Measurements from ENCODE around the gene MYBL2.
"Not testable (repeated sequence)": the region's sequence is repeated elsewhere in the genome, so short reads cannot be mapped to it uniquely, and the experiment has no call there.

MYBL2 gene

GRCh38 chr20:43749734-43750294, 82.9 kb downstream of the MYBL2 start:
- in situ Hi-C loops (cut with MboI; ENCODE audit: low sequenced_read_pairs), result no loop called here

DNA sequence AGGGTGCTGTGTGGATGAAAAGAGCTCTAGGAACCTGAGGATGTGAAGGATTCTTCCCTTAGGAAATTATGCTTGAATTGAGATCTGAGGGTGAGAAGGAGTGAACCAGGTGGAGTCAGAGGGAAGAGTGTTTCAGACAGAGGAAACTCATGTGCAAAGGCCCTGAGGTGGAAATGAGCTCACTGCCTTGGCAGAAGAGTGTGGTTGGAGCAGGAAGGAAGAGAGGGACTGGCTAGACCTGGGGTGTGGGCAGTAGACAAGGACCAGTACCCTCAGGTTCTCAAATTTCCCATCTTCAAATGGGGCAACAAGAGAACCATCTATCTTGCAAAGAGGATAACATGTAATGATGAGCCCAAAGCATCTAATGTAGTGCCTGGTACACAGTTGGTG, 83.9 kb downstream of the MYBL2 start:
- in situ Hi-C loops (cut with MboI; ENCODE audit: low sequenced_read_pairs), result no loop called here

DNA sequence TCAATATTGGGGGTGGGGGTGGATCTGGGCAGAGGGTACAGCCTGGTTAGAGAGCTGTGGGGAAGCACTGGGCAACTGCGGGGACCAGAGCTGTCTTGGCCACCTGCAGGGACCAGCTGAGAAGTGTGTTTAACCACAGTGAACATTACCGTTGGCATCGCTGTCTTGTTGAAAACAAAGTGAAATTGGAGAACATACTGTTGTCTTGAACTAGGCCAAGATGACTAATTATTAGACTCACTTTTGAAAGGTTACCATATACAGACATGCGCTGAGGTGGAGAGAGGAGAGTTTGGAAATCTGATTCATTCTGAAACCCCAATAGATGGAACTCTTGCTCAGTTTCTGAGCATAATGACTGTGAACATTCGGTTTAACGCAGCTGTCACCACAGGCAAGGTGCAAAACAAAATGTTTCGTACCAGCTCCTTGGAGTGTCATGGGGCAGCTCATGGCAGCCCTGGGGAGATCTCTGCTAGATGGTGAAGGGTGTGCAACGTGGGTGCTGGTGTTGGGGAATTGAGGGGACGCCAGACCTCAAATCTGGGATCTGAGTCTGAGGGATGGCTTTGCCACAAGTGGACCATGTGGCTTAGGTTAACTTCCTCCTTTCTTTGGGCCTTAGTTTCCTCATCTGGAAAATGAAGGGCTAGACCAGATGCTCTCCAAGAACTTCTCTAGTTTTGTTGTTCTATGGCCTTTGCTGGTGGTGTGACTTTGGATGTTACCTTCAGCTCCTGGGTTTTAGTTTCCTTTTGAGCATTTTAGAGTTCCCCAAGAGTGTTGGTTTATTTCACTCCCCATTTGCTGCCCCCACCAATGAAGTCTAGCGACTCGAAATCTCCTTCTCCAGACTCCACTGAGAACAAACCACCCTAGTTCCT, 84.5 kb downstream of the MYBL2 start:
- in situ Hi-C loops (cut with MboI; ENCODE audit: low sequenced_read_pairs), result no loop called here

DNA sequence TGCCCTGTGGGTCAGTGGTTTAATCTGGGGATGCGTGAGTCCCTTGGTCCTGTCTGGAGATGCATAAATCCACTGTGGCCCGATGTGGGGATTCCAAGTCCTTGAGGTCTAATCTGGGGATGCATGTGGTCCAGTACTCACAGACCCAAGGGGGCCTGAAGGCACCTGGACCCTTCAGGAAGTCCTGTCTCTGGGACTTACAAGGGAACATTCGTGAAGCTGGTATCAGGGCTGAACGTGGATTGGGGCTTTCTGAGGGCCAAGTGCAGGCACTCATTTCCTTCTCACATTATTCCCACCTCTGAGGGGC, 85.1 kb downstream of the MYBL2 start:
- in situ Hi-C loops (cut with MboI; ENCODE audit: low sequenced_read_pairs), result no loop called here

DNA sequence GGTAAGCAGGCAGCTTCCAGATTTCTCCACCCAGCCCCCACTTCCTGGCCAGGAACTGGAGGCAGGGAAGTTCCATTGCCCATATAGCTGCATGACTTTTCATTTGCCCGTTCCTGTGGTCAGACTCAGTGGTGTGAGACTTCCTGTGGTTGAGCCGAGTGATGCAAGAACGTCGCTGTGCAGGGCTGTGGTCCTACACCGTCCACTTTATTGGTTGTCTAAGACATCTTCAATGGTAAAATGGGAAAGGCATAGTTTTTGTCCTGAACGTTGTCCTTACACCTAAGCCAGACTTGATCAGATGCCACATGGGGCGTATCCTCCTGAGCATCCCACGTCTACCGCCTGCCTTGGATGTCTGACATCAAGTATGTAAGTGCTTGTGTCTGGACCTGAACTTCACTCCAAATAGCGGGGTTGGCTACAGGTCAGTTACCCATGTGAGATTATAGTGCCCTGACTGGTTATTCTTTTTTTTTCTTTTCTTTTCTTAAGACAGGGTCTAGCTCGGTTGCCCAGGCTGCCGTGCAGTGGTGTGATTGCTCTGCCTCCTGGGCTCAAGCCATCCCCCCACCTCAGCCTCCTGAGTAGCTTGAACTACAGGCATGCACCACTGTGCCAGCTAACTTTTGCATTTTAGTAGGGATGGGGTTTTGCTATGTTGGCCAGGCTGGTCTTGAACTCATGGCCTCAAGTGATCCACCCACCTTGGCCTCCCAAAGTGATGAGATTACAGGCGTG, 85.8 kb downstream of the MYBL2 start:
- in situ Hi-C loops (cut with MboI; ENCODE audit: low sequenced_read_pairs), result no loop called here

GRCh38 chr20:43755390-43755789, 88.5 kb downstream of the MYBL2 start:
- in situ Hi-C loops (cut with MboI; ENCODE audit: low sequenced_read_pairs), result no loop called here

GRCh38 chr20:43755851-43756250, 88.9 kb downstream of the MYBL2 start:
- in situ Hi-C loops (cut with MboI; ENCODE audit: low sequenced_read_pairs), result no loop called here

GRCh38 chr20:43757888-43758287, 91.0 kb downstream of the MYBL2 start:
- in situ Hi-C loops (cut with MboI; ENCODE audit: low sequenced_read_pairs), result not testable (repeated sequence)

DNA sequence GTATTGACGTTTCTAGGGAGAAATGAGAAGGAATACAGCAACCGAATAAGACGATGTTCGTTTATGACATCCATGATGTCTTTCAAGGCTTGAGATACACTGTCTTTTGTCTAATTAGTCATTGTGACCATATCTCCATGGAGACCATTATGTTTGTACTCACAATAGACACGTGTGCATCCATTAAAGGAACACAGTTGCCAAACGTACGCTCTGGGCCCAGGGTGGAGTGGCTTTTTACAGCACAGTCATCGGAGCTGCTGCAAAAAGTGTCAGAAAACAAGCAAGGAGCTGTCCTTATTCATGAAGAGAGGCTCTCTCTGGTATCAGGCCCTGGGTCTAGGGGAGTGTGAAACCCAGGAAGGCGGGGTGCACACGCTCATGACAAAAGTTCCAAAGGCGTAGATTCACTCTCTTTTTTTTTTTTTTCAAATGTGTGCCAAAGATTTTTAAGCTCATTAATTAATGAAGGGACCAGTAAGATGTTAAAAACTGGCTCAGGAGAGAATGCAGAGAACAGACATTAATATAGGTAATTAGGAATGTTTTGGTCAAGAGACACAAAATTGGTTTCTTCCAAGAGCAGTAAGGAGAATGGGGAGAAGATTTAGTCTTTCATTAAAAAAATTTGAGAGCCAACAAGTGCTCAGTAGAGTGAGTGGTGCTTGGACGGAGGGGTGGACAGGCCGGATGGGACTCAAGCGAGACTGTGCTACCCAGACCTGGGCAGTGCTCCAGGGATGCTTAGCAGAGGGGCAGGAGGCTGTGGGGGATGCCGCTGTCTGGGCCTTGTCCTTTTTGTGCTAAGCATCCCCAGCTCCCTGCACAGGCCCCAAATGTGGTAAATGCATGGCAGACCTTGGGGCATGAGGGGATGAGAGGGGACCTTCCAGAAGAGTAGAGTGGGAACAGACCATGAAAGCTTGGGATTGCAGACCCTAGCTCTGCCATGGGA, 94.7 kb downstream of the MYBL2 start:
- in situ Hi-C loops (cut with MboI; ENCODE audit: low sequenced_read_pairs), result no loop called here

GRCh38 chr20:43762911-43763310, 96.0 kb downstream of the MYBL2 start:
- in situ Hi-C loops (cut with MboI; ENCODE audit: low sequenced_read_pairs), result no loop called here

DNA sequence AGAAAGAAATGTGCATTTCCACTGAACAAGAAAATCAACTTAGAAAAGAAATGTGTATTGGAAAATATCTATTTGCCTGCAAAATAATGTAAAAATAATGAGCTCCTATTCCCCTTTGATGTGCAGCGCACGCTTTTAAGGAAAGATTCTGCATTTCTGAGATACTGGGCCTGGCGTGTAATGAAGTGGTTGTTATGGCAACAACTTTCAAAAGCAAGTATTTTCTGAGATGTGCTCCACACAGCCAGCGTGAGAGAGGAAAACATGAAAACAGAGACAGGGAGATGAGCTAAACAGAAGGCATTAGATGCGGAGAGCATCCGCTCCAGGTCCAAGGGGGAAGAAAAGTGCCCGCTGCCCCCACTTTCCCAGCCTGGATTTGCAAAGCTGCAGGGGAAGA, 99.0 kb downstream of the MYBL2 start:
- in situ Hi-C loops (cut with MboI; ENCODE audit: low sequenced_read_pairs), result no loop called here

Data from hTERT RPE-1 (cell line).